ENCODE results near the gene EXTL1. TPM values are rescaled to one million over a fixed set of nuclear protein-coding genes. Genes with fewer than 3 reads are reported as not detected.

The EXTL1 gene
- total RNA-seq, 1 experiment from 2014 or later: 0.15 TPM

GRCh38 chr1:26003262-26003661, 18.3 kb upstream of the EXTL1 start:
- no TSS peak for BruUV-seq (replicated peaks)

GRCh38 chr1:26003756-26004155, 17.8 kb upstream of the EXTL1 start:
- Histone ChIP-seq H3K27ac (ENCODE audit: low read depth, low read length) (no peak overlapping the region), H3K4me1 (ENCODE audit: control insufficient read depth in 1 of 2, insufficient read depth in 2 of 2, low read length in 2 of 2) (peaks cover under 1 to 2% of the 10 kb centered on the region in 2 experiments; a peak in 3 of 4 replicates), H3K79me2 (ENCODE audit: insufficient read depth, low read length) (no peaks in the 10 kb centered on the region), H3K27me3 (ENCODE audit: insufficient read depth, low read length) (no peaks in the 10 kb centered on the region), H4K20me1 (ENCODE audit: insufficient read depth) (no peaks in the 10 kb centered on the region), H3K9me2 (ENCODE audit: insufficient read depth) (no peaks in the 10 kb centered on the region), H2AFZ (ENCODE audit: low read depth, low read length, poor library complexity, severe bottlenecking) (no peak overlapping the region), H3K4me2 (ENCODE audit: low read length) (no peak overlapping the region), H3K36me3 (ENCODE audit: control insufficient read depth in 1 of 2, insufficient read depth in 2 of 2, low read length in 2 of 2) (no peaks in the 10 kb centered on the region), H3K4me3 (replicated peaks in 1 of 2; ENCODE audit: low read depth in 1 of 2, low read length in 2 of 2) (no peak overlapping the region), H3K9me3 (ENCODE audit: control insufficient read depth in 1 of 2, insufficient read depth in 1 of 2, low read depth in 1 of 2, low read length in 2 of 2) (no peaks in the 10 kb centered on the region), H3K9ac (ENCODE audit: low read length) (no peak overlapping the region)
- TF ChIP-seq POLR2A (IDR thresholded peaks at IDR 0.05; ENCODE audit: borderline replicate concordance, extremely low read depth, insufficient read depth, insufficient read length) (no peak), SP1 (IDR thresholded peaks at IDR 0.05; ENCODE audit: low read depth) (no peak), TCF7L2 (IDR thresholded peaks at IDR 0.05; ENCODE audit: borderline replicate concordance, extremely low read depth, insufficient read depth, insufficient read length) (no peak), ELF1 (IDR thresholded peaks at IDR 0.05; ENCODE audit: borderline replicate concordance, low read depth) (no peak), POLR2AphosphoS5 (IDR thresholded peaks at IDR 0.05; ENCODE audit: low read depth, low read length) (no peak), EZH2 (IDR thresholded peaks at IDR 0.05) (no peak), SRF (IDR thresholded peaks at IDR 0.05; ENCODE audit: low read depth) (no peak), SIN3A (IDR thresholded peaks at IDR 0.05; ENCODE audit: low read depth) (no peak), MAX (IDR thresholded peaks at IDR 0.05) (no peak), EGR1 (IDR thresholded peaks at IDR 0.05; ENCODE audit: low read depth) (no peak), YY1 (IDR thresholded peaks at IDR 0.05; ENCODE audit: extremely low read depth, insufficient replicate concordance, low read depth, low read length) (no peak), ZNF274 (IDR thresholded peaks at IDR 0.05; ENCODE audit: low read depth, low read length) (no peak), JUND (IDR thresholded peaks at IDR 0.05) (no peak), ATF3 (IDR thresholded peaks at IDR 0.05) (no peak), ZBTB33 (IDR thresholded peaks at IDR 0.05; ENCODE audit: extremely low read depth, insufficient replicate concordance, low read length) (no peak), CEBPB (IDR thresholded peaks at IDR 0.05; ENCODE audit: low read depth) (no peak), EZH2phosphoT487 (IDR thresholded peaks at IDR 0.05; ENCODE audit: borderline replicate concordance) (no peak), FOSL1 (IDR thresholded peaks at IDR 0.05; ENCODE audit: low read depth) (no peak)
- DNase-seq (ENCODE audit: low read depth, low spot score): no peak
- CTCF ChIA-PET: interaction anchor here (1.1 to 2.0 kb wide), 2 partner anchors 108 to 184 kb away, joined by 7 to 8 read pairs; partner anchors contain the start of gene MTFR1L
- intact Hi-C loops (cut with micrococcal nuclease): no loop called here
- RAD21 ChIA-PET (ENCODE audit: low non-redundant PET in 1 of 2, low total read pairs in 2 of 2, uncharacterized antibody in 2 of 2, unreplicated experiment in 2 of 2): no interaction called here
- BruUV-seq (replicated peaks): no TSS peak
- POLR2A ChIA-PET: interaction anchor here (1.0 kb wide), 1 partner anchor 98 kb away, joined by 3 read pairs; the partner anchor contains the start of gene STMN1
- no peak for ATAC-seq

More at GRCh38 chr1:26003262-26003661, 18.3 kb upstream of the EXTL1 start:
- ChIA-PET POLR2A (interaction anchor here (0.7 to 1.0 kb wide), 2 partner anchors 98 to 148 kb away, joined by 3 read pairs; partner anchors contain the start of gene STMN1), RAD21 (ENCODE audit: low non-redundant PET in 1 of 2, low total read pairs in 2 of 2, uncharacterized antibody in 2 of 2, unreplicated experiment in 2 of 2) (no interaction called here), CTCF (interaction anchor here (2.0 kb wide), 1 partner anchor 108 kb away, joined by 8 read pairs; no protein-coding TSS in a partner anchor)
- ATAC-seq (no peak), DNase-seq (ENCODE audit: low read depth, low spot score) (no peak)
- no peaks in the 10 kb centered on the region for H3K9me2 ChIP-seq (ENCODE audit: insufficient read depth)
- no peaks in the 10 kb centered on the region for H3K27me3 ChIP-seq (ENCODE audit: insufficient read depth, low read length)
- no peak overlapping the region for H3K4me2 ChIP-seq (ENCODE audit: low read length)
- intact Hi-C loops (cut with micrococcal nuclease): no loop called here
- no peaks in the 10 kb centered on the region for H3K36me3 ChIP-seq (ENCODE audit: control insufficient read depth in 1 of 2, insufficient read depth in 2 of 2, low read length in 2 of 2)
- H4K20me1 ChIP-seq (ENCODE audit: insufficient read depth): no peaks in the 10 kb centered on the region
- H3K4me1 ChIP-seq (ENCODE audit: control insufficient read depth in 1 of 2, insufficient read depth in 2 of 2, low read length in 2 of 2): peaks cover 5 to 7% of the 10 kb centered on the region in 2 experiments; a peak in 3 of 4 replicates
- no peak for TF ChIP-seq ATF3 (IDR thresholded peaks at IDR 0.05)
- no peak for TF ChIP-seq EGR1 (IDR thresholded peaks at IDR 0.05; ENCODE audit: low read depth)
- no peak for TF ChIP-seq SIN3A (IDR thresholded peaks at IDR 0.05; ENCODE audit: low read depth)
- TF ChIP-seq SP1 (IDR thresholded peaks at IDR 0.05; ENCODE audit: low read depth): no peak
- no peak overlapping the region for H3K27ac ChIP-seq (ENCODE audit: low read depth, low read length)
- H2AFZ ChIP-seq (ENCODE audit: low read depth, low read length, poor library complexity, severe bottlenecking): no peak overlapping the region
- no peak overlapping the region for H3K9ac ChIP-seq (ENCODE audit: low read length)
- H3K4me3 ChIP-seq (replicated peaks in 1 of 2; ENCODE audit: low read depth in 1 of 2, low read length in 2 of 2): no peak overlapping the region
- no peaks in the 10 kb centered on the region for H3K79me2 ChIP-seq (ENCODE audit: insufficient read depth, low read length)
- no peaks in the 10 kb centered on the region for H3K9me3 ChIP-seq (ENCODE audit: control insufficient read depth in 1 of 2, insufficient read depth in 1 of 2, low read depth in 1 of 2, low read length in 2 of 2)
